GM23338 (cell line): ENCODE measurements around the gene GIMAP7. TPM values are rescaled to one million over a fixed set of nuclear protein-coding genes. Genes with fewer than 3 reads are reported as not detected.
A peak's percentile ranks its signal among the peaks of the same experiment; 100 is the strongest.
"Not testable (repeated sequence)": the region's sequence is repeated elsewhere in the genome, so short reads cannot be mapped to it uniquely, and the experiment has no call there.

Source experiments
- ATAC-seq: fragments of 200-7000 bp; cut with Tn5 transposase; 3 replicates; pipeline ENCODE4 v1.9.1; 2020
- DNase-seq: peaks from one replicate; pipeline ENCODE4 v3.0.0-alpha.2; 2015; ENCODE audit warnings: low spot score
- H2AFZ ChIP-seq: fragments of 200-600 bp; sonication (generic); 2 replicates; pipeline ENCODE4 v1.8.0; 2016; ENCODE audit warnings: antibody characterized with exemption, mild to moderate bottlenecking, moderate library complexity
- H3F3A ChIP-seq: fragments of 200-600 bp; sonication (generic); replicated peaks from 2 replicates; pipeline ENCODE4 v1.8.0; 2017; ENCODE audit warnings: antibody characterized with exemption, mixed run types, low read depth
- H3K27ac ChIP-seq: fragments of 200-600 bp; sonication (generic); 2 replicates; pipeline ENCODE4 v1.6.1; 2016; ENCODE audit warnings: low read depth
- H3K27me3 ChIP-seq: fragments of 200-600 bp; sonication (generic); 2 replicates; pipeline ENCODE4 v1.8.0; 2016; ENCODE audit warnings: mild to moderate bottlenecking, mixed run types, moderate library complexity; ENCODE audit not compliant: insufficient read depth
- H3K36me3 ChIP-seq: fragments of 200-600 bp; sonication (generic); 2 replicates; pipeline ENCODE4 v1.8.0; 2016; ENCODE audit warnings: mild to moderate bottlenecking; ENCODE audit not compliant: insufficient read depth
- H3K4me1 ChIP-seq: fragments of 200-600 bp; sonication (generic); 2 replicates; pipeline ENCODE4 v1.8.0; 2016; ENCODE audit warnings: mild to moderate bottlenecking, moderate library complexity; ENCODE audit not compliant: insufficient read depth
- H3K4me2 ChIP-seq: fragments of 200-600 bp; sonication (generic); 2 replicates; pipeline ENCODE4 v1.7.1; 2017; ENCODE audit warnings: mixed run types
- H3K4me3 ChIP-seq: fragments of 200-600 bp; sonication (generic); 2 replicates; pipeline ENCODE4 v1.6.1; 2016; ENCODE audit warnings: mixed run types
- H3K79me2 ChIP-seq: fragments of 200-600 bp; sonication (generic); replicated peaks from 2 replicates; pipeline ENCODE4 v1.8.0; 2017; ENCODE audit warnings: mild to moderate bottlenecking; ENCODE audit not compliant: insufficient read depth
- H3K9me2 ChIP-seq: fragments of 200-600 bp; sonication (generic); 2 replicates; pipeline ENCODE4 v1.8.0; 2017; ENCODE audit not compliant: insufficient read depth
- H4K20me1 ChIP-seq: fragments of 200-600 bp; sonication (generic); replicated peaks from 2 replicates; pipeline ENCODE4 v1.8.0; 2017; ENCODE audit warnings: mild to moderate bottlenecking; ENCODE audit not compliant: insufficient read depth
- H3K27ac Mint-ChIP-seq: 2 replicates; pipeline ENCODE4 v1.8.0; 2020; ENCODE audit warnings: inconsistent platforms, mild to moderate bottlenecking, moderate library complexity, mixed read lengths
- H3K27me3 Mint-ChIP-seq: 3 replicates; pipeline ENCODE4 v1.8.0; 2022; ENCODE audit warnings: low read depth, mild to moderate bottlenecking, moderate library complexity, mixed read lengths, inconsistent platforms; ENCODE audit not compliant: insufficient read depth, poor library complexity
- H3K36me3 Mint-ChIP-seq: 3 replicates; pipeline ENCODE4 v1.8.0; 2021; ENCODE audit warnings: low read depth, mild to moderate bottlenecking, inconsistent platforms, moderate library complexity, mixed read lengths
- H3K4me1 Mint-ChIP-seq: 3 replicates; pipeline ENCODE4 v1.8.0; 2020; ENCODE audit warnings: mild to moderate bottlenecking, inconsistent platforms, mixed read lengths
- H3K4me3 Mint-ChIP-seq: 3 replicates; pipeline ENCODE4 v1.8.0; 2021; ENCODE audit warnings: moderate library complexity, mild to moderate bottlenecking, inconsistent platforms, mixed read lengths
- H3K9me3 Mint-ChIP-seq: 3 replicates; pipeline ENCODE4 v1.8.0; 2020; ENCODE audit warnings: moderate library complexity, mild to moderate bottlenecking, inconsistent platforms, mixed read lengths
- CREB1 ChIP-seq: fragments of 250-450 bp; sonication (Bioruptor Pico); IDR thresholded peaks from 2 replicates; pipeline ENCODE4 v1.5.0; 2020; ENCODE audit warnings: low read depth, mild to moderate bottlenecking, moderate library complexity
- CTCF ChIP-seq, 2 experiments: fragments of 200-600 bp in 1 of 2; sonication (generic) in 1 of 2; conservative IDR thresholded peaks; 2 replicates each; pipeline versions ENCODE4 v1.5.1 to v1.6.1; 2016 to 2017; ENCODE audit warnings: antibody characterized with exemption in 2 of 2, low read depth in 2 of 2, mild to moderate bottlenecking in 2 of 2, moderate library complexity in 1 of 2
- ETS1 ChIP-seq: IDR thresholded peaks from 2 replicates; pipeline ENCODE4 v1.6.1; 2016; ENCODE audit warnings: antibody characterized with exemption
- EZH2phosphoT487 ChIP-seq: fragments of 200-600 bp; sonication (generic); IDR thresholded peaks from one replicate; pipeline ENCODE4 v1.8.1; 2018; ENCODE audit warnings: antibody characterized with exemption; ENCODE audit not compliant: unreplicated experiment
- JUNB ChIP-seq: IDR thresholded peaks from one replicate; pipeline ENCODE4 v1.6.1; 2016; ENCODE audit warnings: antibody characterized with exemption; ENCODE audit not compliant: unreplicated experiment
- POLR2AphosphoS5 ChIP-seq: IDR thresholded peaks from 2 replicates; pipeline ENCODE4 v1.6.1; 2016; ENCODE audit warnings: antibody characterized with exemption, low read depth
- ZNF331 ChIP-seq: fragments of 250-450 bp; sonication (Bioruptor Pico); IDR thresholded peaks from 2 replicates; pipeline ENCODE4 v1.5.0; 2020; ENCODE audit warnings: low read depth, mild to moderate bottlenecking, moderate library complexity
- polyA plus RNA-seq: library from polyadenylated mRNA; unstranded; fragments of >200 nt; fragmentation: Nextera tagmentation; extraction: Ambion mirVana; gene quantifications from 2 replicates; pipeline ENCODE4 v1.2.1, GENCODE V29; 2016
- total RNA-seq: library from RNA; depleted of rRNA; stranded (reverse); fragments of >200 nt; shearing (Covaris generic); gene quantifications from 2 replicates; pipeline ENCODE4 v1.2.3, GENCODE V29; 2014

The GIMAP7 gene
- total and polyA plus RNA-seq, 2 experiments from 2014 or later: not detected

- TF ChIP-seq CTCF (conservative IDR thresholded peaks at IDR 0.05; ENCODE audit: low read depth in 2 of 2) (no peak), CREB1 (no peak), ETS1 (no peak)
Observed at GRCh38 chr7:150481186-150481920, 33.3 kb upstream of the GIMAP7 start (continued).

- no peak overlapping the region for H3K27ac Mint-ChIP-seq
Observed at GRCh38 chr7:150481922-150482321, 32.8 kb upstream of the GIMAP7 start.

GRCh38 chr7:150483514-150483913 lies 31.2 kb upstream of the GIMAP7 start:
- not testable (repeated sequence) for H3K27ac Mint-ChIP-seq, H3K4me2 ChIP-seq, H3K27me3 Mint-ChIP-seq, H3K27ac ChIP-seq, H3K4me3 Mint-ChIP-seq, H3F3A ChIP-seq, H3K4me1 ChIP-seq, H3K27me3 ChIP-seq, H3K36me3 ChIP-seq, ATAC-seq, H4K20me1 ChIP-seq, H3K36me3 Mint-ChIP-seq, H3K4me3 ChIP-seq, H3K79me2 ChIP-seq, DNase-seq, H2AFZ ChIP-seq, H3K9me2 ChIP-seq, H3K4me1 Mint-ChIP-seq, H3K9me3 Mint-ChIP-seq

More at GRCh38 chr7:150481922-150482321, 32.8 kb upstream of the GIMAP7 start:
- TF ChIP-seq EZH2phosphoT487 (no peak), JUNB (no peak), ZNF331 (CRISPR knock-in tag) (no peak), POLR2AphosphoS5 (no peak)
- Mint-ChIP-seq H3K36me3 (no peaks in the 10 kb centered on the region), H3K4me1 (peaks cover 10% of the 10 kb centered on the region), H3K4me3 (no peak overlapping the region), H3K27me3 (peaks cover 4% of the 10 kb centered on the region), H3K9me3 (no peaks in the 10 kb centered on the region)
- Histone ChIP-seq H3K9me2 (peaks cover 21% of the 10 kb centered on the region), H3K27me3 (no peaks in the 10 kb centered on the region), H3K4me2 (no peak overlapping the region), H3K4me1 (no peaks in the 10 kb centered on the region), H3K36me3 (no peaks in the 10 kb centered on the region), H3K79me2 (no peaks in the 10 kb centered on the region), H3F3A (no peaks in the 10 kb centered on the region), H2AFZ (no peak overlapping the region), H4K20me1 (no peaks in the 10 kb centered on the region), H3K4me3 (no peak overlapping the region), H3K27ac (no peak overlapping the region)
- DNase-seq (no peak), ATAC-seq (no peak)

- not testable (repeated sequence) for H3K4me3 Mint-ChIP-seq, H3K36me3 Mint-ChIP-seq, DNase-seq, H3K4me3 ChIP-seq, H3F3A ChIP-seq, H3K27me3 ChIP-seq, ATAC-seq, H3K9me2 ChIP-seq, H2AFZ ChIP-seq, H3K9me3 Mint-ChIP-seq, H3K79me2 ChIP-seq, H4K20me1 ChIP-seq, H3K27me3 Mint-ChIP-seq, H3K4me1 ChIP-seq, H3K4me1 Mint-ChIP-seq, H3K4me2 ChIP-seq, H3K36me3 ChIP-seq, H3K27ac ChIP-seq
- 0 out of 2 replicates have a peak overlapping the region, but pooled peaks have one; percentile 12 for H3K27ac Mint-ChIP-seq
Observed at GRCh38 chr7:150484071-150484470, 30.6 kb upstream of the GIMAP7 start.
